OCI-LY1 (cell line): ENCODE results near the gene SFRP2.

Source experiments
- EZH2 ChIP-seq: fragments of 200-600 bp; sonication (generic), shearing (Covaris generic); IDR thresholded peaks from 2 replicates; pipeline ENCODE4 v1.8.0; 2017; ENCODE audit warnings: borderline replicate concordance, mixed run types, mild to moderate bottlenecking, antibody characterized with exemption, low read length, moderate library complexity, mixed read lengths
- TF ChIP-seq, protein P1 (sequence below): fragments of 200-600 bp; sonication (generic), shearing (Covaris generic); IDR thresholded peaks from 2 replicates; pipeline ENCODE4 v1.5.1; 2017; ENCODE audit warnings: mild to moderate bottlenecking, antibody characterized with exemption, low read length, moderate library complexity, mixed read lengths

DNA sequence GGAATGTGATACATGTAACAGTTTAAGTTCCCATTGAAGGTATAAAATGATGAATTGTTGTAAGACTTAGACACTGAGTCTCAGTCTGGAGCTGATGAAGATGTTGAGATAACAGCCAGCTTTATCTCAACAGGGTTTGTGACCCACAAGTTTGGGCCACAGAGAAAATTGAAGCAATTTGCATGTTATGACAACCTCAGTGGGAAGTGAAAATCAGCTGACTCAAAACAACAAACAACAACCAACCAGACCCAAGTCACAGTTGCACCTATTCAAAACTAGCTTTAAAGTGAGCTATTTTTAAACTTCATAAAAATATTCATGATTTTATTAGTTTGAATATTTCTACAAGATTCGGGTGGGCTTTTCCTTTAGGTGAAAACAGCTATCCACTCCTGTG is 8.0 kb downstream of the SFRP2 start:
- TF ChIP-seq, protein P1, sequence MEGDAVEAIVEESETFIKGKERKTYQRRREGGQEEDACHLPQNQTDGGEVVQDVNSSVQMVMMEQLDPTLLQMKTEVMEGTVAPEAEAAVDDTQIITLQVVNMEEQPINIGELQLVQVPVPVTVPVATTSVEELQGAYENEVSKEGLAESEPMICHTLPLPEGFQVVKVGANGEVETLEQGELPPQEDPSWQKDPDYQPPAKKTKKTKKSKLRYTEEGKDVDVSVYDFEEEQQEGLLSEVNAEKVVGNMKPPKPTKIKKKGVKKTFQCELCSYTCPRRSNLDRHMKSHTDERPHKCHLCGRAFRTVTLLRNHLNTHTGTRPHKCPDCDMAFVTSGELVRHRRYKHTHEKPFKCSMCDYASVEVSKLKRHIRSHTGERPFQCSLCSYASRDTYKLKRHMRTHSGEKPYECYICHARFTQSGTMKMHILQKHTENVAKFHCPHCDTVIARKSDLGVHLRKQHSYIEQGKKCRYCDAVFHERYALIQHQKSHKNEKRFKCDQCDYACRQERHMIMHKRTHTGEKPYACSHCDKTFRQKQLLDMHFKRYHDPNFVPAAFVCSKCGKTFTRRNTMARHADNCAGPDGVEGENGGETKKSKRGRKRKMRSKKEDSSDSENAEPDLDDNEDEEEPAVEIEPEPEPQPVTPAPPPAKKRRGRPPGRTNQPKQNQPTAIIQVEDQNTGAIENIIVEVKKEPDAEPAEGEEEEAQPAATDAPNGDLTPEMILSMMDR = no peak
- TF ChIP-seq EZH2 = no peak
